ENCODE results near the gene MYADML2. TPM values are rescaled to one million over a fixed set of nuclear protein-coding genes. Genes with fewer than 3 reads are reported as not detected.

The MYADML2 gene
- total RNA-seq, 1 experiment from 2014 or later = not detected

- DNase-seq (no peak), ATAC-seq (no peak)
- TF ChIP-seq EZH2phosphoT487 (IDR thresholded peaks at IDR 0.05; ENCODE audit: borderline replicate concordance, low read length) (no peak), CTCF (conservative IDR thresholded peaks at IDR 0.05; ENCODE audit: low read depth, low read length) (no peak), EZH2 (IDR thresholded peaks at IDR 0.05; ENCODE audit: low read length, unreplicated experiment) (no peak)
- H3K9ac ChIP-seq (ENCODE audit: low read length) = no peak overlapping the region
- intact Hi-C loops (cut with micrococcal nuclease) = no loop called here
- POLR2A ChIA-PET (ENCODE audit: unreplicated experiment) = no interaction called here
- H2AFZ ChIP-seq (ENCODE audit: low read length) = no peak overlapping the region
- no TSS peak for BruUV-seq (replicated peaks)
- H3K4me3 ChIP-seq (ENCODE audit: low read length) = no peak overlapping the region
- 0 out of 2 replicates have a peak, but pooled peaks cover 18% of the 10 kb centered on the region for H4K20me1 ChIP-seq (ENCODE audit: low read length)
- no peaks in the 10 kb centered on the region for H3K27me3 ChIP-seq (ENCODE audit: low read length)
- H3F3A ChIP-seq (ENCODE audit: low read length, unreplicated experiment) = peaks cover 7% of the 10 kb centered on the region
- H3K9me2 ChIP-seq (replicated peaks; ENCODE audit: low read length) = no peaks in the 10 kb centered on the region
- CTCF ChIA-PET = no interaction called here
- H3K4me2 ChIP-seq (ENCODE audit: low read length) = no peak overlapping the region
- H3K79me2 ChIP-seq (ENCODE audit: low read length) = peaks cover 34% of the 10 kb centered on the region
- H3K27ac ChIP-seq (ENCODE audit: low read length) = peak overlapping the region; percentile 52
- no peaks in the 10 kb centered on the region for H3K9me3 ChIP-seq (ENCODE audit: low read length)
- H3K4me1 ChIP-seq (ENCODE audit: insufficient read depth, low read length) = peaks cover 49% of the 10 kb centered on the region
- peaks cover 26% of the 10 kb centered on the region; the same call in 1 of the 2 replicates for H3K36me3 ChIP-seq (ENCODE audit: low read depth, low read length)
These were observed 33.5 kb downstream of the MYADML2 start for GRCh38 chr17:81913394-81914102.

GRCh38 chr17:81912441-81913309 is 34.4 kb downstream of the MYADML2 start:
- POLR2A ChIA-PET (ENCODE audit: unreplicated experiment) = no interaction called here
- no peak overlapping the region; the same call in 1 of the 2 replicates for H3K4me3 ChIP-seq (ENCODE audit: low read length)
- intact Hi-C loops (cut with micrococcal nuclease) = no loop called here
- H4K20me1 ChIP-seq (ENCODE audit: low read length) = 0 out of 2 replicates have a peak, but pooled peaks cover 18% of the 10 kb centered on the region
- CTCF ChIA-PET = interaction anchor here (0.5 to 1.0 kb wide), 3 partner anchors 11 to 33 kb away, joined by 3 to 4 read pairs (median 3); no protein-coding TSS in a partner anchor
- BruUV-seq (replicated peaks) = no TSS peak
- ATAC-seq = peak; percentile 61
- H3K9me2 ChIP-seq (replicated peaks; ENCODE audit: low read length) = no peaks in the 10 kb centered on the region
- H2AFZ ChIP-seq (ENCODE audit: low read length) = no peak overlapping the region
- H3K9ac ChIP-seq (ENCODE audit: low read length) = no peak overlapping the region
- peak; percentile 90 for DNase-seq
- H3K9me3 ChIP-seq (ENCODE audit: low read length) = no peaks in the 10 kb centered on the region
- peaks cover 45% of the 10 kb centered on the region for H3K4me1 ChIP-seq (ENCODE audit: insufficient read depth, low read length)
- peak overlapping the region; percentile 70 for H3K4me2 ChIP-seq (ENCODE audit: low read length)
- H3K79me2 ChIP-seq (ENCODE audit: low read length) = peaks cover 29% of the 10 kb centered on the region
- H3K27me3 ChIP-seq (ENCODE audit: low read length) = no peaks in the 10 kb centered on the region
- peaks cover 7% of the 10 kb centered on the region for H3F3A ChIP-seq (ENCODE audit: low read length, unreplicated experiment)
- TF ChIP-seq EZH2 (IDR thresholded peaks at IDR 0.05; ENCODE audit: low read length, unreplicated experiment) (no peak), CTCF (conservative IDR thresholded peaks at IDR 0.05; ENCODE audit: low read depth, low read length) (peak; percentile 37; the same call in 1 of the 2 replicates)
- H3K36me3 ChIP-seq (ENCODE audit: low read depth, low read length) = peaks cover 26% of the 10 kb centered on the region; the same call in 1 of the 2 replicates
- peak overlapping the region; percentile 52 for H3K27ac ChIP-seq (ENCODE audit: low read length)
